ENCODE measurements around the gene ESPN. TPM values are rescaled to one million over a fixed set of nuclear protein-coding genes. Genes with fewer than 3 reads are reported as not detected.

The ESPN gene
- total RNA-seq, 1 donor: 0.27 TPM

- DNase-seq (ENCODE audit: low read depth in 2 of 3, low spot score in 2 of 3): no peak
These were observed 71.2 kb downstream of the ESPN start for GRCh38 chr1:6495540-6496364.

GRCh38 chr1:6496365-6496721, 71.8 kb downstream of the ESPN start:
- no peak for DNase-seq (ENCODE audit: low read depth in 2 of 3, low spot score in 2 of 3)

GRCh38 chr1:6496890-6497214, 72.3 kb downstream of the ESPN start:
- no peak for DNase-seq (ENCODE audit: low read depth in 2 of 3, low spot score in 2 of 3)

- DNase-seq (ENCODE audit: low read depth in 2 of 3, low spot score in 2 of 3): peak in 2 of 3 donors; percentile 42 to 48
These were observed 72.8 kb downstream of the ESPN start for GRCh38 chr1:6497215-6497866.

DNA sequence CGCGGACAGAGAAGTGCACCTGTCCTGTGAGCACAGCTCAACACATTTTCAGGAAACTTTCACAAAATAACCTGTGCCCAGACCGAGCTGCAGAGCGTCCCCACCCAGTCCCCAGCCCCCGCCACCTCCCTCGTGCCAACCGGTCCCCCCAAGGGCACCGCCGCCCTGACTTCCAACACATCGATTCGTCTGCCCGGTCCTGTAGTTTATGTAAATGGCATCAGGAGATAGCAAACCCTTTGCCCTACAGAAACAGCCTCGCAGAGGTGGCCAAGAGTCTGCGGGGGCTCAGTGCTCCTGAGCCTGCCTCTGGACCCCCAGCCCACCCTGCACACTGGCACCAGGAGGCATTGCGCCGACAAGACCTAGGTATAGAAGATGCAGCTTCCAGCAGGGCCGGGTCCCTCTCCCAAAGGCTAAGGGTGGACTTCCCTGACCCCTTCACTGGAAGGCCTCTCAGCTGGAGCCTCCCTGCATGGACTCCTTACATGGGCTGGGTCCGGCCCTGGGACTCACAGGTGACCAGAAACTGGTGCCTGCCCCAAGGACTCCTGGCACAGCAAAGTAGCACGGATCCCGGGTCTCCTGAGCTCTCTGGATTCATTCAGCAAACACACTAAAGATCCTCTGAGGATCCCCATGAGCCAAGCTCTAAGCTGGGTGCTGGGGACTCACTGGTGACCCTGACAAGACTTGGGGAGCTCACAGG, 73.4 kb downstream of the ESPN start:
- no peak for DNase-seq (ENCODE audit: low read depth in 2 of 3, low spot score in 2 of 3)

DNA sequence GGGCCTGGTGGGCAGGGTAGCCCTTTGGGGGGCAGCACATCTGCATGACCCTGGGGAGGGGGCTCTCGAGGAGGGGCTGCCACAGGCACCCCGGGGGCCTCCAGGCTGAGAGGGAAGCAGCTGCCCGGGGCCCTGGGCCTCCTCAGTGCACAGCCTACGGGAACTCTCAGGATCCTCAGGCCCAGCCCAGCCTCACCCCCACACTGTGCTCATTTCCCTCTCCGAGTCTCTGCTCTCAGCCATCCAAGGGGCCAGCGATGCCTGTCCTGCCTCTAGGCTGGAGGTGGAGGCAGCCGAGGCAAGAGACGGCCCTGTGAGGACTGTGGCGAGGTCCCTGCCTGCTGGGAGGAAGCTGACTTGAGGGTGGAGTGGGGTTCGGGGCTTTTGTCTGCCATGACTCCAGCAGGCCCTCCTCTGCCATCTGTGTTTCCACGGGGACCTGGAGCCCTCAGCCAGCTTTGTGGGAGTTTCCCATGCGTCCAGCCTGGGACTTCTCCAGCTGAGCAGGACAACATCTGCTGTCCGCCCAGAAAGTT, 74.1 kb downstream of the ESPN start:
- DNase-seq (ENCODE audit: low read depth in 2 of 3, low spot score in 2 of 3): no peak

GRCh38 chr1:6499296-6499695, 74.7 kb downstream of the ESPN start:
- DNase-seq (ENCODE audit: low read depth in 2 of 3, low spot score in 2 of 3): no peak

- DNase-seq (ENCODE audit: low read depth in 2 of 3, low spot score in 2 of 3): no peak
These were observed 76.1 kb downstream of the ESPN start for GRCh38 chr1:6500544-6501278.

GRCh38 chr1:6501279-6501813, 76.8 kb downstream of the ESPN start:
- no peak for DNase-seq (ENCODE audit: low read depth in 2 of 3, low spot score in 2 of 3)

DNA sequence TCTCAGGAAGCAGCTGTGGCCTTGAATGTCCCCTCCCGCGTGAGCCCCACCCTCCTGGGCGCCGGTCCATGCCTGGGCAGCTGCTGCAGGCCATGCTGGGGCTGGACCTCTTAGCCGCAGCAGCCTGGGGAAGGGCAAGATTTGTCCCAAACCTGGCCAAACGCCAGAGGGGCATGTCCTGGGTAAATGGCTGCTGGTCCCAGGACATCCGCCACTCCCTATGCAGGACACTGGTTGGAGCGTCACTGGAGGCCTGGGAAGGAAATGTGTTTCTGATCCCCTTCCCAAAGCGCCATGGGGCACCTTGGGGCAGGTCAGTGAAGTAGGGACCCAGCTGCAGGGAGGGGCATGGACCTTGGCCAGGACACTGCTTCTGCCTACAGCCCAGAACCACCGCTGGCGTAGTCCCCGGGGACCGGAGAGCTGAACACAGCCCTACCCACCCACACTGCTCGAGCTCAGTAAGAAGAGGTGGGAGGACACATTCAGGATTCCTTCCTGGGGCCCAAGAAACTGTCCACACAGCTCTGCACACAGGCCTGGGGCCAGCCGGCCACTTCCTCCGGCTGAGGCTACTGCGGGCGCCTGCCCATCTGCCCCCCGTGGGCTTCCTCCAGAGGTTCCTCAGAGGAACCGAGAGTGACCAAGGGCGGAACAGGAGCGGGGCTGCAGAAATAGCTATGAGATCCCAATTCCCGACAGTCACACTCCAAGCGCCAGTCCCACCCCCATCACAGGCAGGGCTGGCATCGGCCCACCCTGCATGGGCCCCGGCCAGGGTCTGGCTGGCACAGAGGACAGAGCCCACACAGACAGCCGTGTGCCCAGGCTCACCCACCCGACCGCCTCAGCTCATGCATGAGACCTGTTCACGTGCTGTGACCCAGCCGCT, 77.7 kb downstream of the ESPN start:
- DNase-seq (ENCODE audit: low read depth in 2 of 3, low spot score in 2 of 3): no peak

DNA sequence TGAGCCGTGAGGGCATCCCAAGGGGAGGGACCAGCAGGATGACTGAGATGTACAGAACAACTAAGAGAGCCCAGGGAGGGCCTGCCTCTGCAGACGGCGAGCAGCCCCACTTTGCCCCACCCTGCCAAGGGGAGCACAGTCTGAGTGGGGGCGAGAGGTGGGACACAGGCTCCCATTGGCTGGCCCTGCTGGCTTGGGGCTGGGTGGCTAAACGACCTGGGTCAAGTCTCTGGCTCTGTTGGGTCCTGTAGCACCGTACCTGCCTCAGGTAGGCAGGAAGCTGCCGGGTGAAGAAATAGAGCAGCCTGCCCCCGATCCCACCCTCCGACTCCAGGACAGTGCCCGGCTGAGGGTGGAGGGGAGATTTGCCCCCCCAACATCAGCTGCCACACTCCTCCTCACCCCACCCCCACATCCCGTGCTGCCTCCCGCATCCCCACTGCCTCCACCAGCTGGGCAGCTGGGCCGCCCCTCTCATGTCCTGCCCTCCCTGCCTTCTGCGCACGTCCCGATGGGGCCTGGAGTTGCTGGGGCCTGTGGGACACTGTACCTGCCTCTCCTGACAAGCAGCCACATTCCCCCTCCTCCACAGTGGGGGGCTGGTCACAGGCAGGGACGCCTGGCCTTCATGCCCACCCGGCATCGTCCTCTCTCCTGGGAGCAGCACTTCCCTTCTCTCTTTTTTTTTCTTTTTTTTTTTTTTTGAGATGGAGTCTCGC, 79.5 kb downstream of the ESPN start:
- DNase-seq (ENCODE audit: low read depth in 2 of 3, low spot score in 2 of 3): no peak

DNA sequence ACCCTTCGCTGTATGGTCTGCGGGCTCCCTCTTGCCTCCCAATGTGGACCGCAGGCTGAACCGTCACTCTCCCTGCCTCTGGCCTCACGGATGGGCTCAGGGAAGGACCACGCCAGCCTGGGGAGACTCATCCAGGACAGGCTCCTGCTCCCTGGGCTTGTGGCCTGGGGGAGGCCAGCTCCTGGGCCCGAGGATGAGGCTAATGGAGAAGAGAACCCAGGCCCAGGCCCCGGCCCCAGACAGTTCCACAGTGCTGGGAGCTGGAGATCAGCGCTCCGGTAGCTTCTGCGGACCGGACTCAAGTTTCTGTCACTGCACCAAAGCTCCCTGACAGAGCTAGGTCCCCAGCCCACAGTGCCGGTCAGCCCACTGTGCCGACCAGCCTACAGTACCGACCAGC, 80.3 kb downstream of the ESPN start:
- DNase-seq (ENCODE audit: low read depth in 2 of 3, low spot score in 2 of 3): no peak

- DNase-seq (ENCODE audit: low read depth in 2 of 3, low spot score in 2 of 3): no peak
These were observed 81.0 kb downstream of the ESPN start for GRCh38 chr1:6505367-6506209.

- DNase-seq (ENCODE audit: low read depth in 2 of 3, low spot score in 2 of 3): no peak
These were observed 81.8 kb downstream of the ESPN start for GRCh38 chr1:6506210-6507036.

DNA sequence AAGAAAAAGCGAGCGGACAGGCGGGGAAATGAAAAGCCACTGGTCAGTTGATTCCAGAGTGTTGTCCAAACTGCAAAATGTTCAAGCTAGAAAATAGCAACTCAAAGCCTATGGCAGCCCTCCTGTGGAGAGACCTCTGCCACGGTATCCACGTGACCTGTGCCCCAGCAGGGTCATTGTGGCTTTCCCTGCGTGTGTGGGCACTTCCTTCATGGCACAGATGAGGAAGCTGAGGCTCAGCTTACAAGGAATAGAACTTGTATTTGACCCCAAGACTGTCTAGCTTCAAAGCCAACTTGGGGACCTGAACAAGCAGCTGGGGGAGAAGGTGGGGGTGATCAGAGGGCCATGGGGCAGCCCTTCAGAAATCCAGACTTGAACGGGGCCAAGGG, 82.5 kb downstream of the ESPN start:
- DNase-seq (ENCODE audit: low read depth in 2 of 3, low spot score in 2 of 3): no peak

DNA sequence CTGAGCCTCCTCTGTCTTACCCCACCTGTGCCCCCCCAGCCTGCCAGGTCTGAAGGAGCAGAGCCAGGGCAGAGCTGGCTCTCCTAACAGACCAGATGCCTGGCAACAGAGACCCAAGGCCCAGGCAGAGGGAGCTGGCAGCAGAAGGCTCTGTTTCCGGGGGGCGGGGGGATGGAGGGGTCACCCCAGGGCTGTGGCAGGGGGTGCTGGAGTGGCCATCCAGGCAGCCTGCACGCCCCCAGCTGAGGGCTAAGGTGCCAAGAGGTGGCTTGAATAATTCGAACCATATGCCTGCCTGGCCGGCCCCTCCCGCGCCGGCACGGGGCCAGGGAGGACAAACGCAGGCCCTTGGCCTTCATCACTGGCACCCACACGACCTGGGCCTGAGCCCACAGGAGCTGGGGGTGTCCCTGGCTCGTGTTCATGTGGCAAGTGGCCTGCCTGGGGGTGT, 82.9 kb downstream of the ESPN start:
- DNase-seq (ENCODE audit: low read depth in 2 of 3, low spot score in 2 of 3): no peak

GRCh38 chr1:6508154-6508815, 83.7 kb downstream of the ESPN start:
- no peak for DNase-seq (ENCODE audit: low read depth in 2 of 3, low spot score in 2 of 3)

Measured in hematopoietic multipotent progenitor cell (in vitro differentiated cells).